ENCODE measurements around the gene CFAP44.
A peak's percentile ranks its signal among the peaks of the same experiment; 100 is the strongest.
"Not testable (repeated sequence)": the region's sequence is repeated elsewhere in the genome, so short reads cannot be mapped to it uniquely, and the experiment has no call there.

Gene CFAP44, protein sequence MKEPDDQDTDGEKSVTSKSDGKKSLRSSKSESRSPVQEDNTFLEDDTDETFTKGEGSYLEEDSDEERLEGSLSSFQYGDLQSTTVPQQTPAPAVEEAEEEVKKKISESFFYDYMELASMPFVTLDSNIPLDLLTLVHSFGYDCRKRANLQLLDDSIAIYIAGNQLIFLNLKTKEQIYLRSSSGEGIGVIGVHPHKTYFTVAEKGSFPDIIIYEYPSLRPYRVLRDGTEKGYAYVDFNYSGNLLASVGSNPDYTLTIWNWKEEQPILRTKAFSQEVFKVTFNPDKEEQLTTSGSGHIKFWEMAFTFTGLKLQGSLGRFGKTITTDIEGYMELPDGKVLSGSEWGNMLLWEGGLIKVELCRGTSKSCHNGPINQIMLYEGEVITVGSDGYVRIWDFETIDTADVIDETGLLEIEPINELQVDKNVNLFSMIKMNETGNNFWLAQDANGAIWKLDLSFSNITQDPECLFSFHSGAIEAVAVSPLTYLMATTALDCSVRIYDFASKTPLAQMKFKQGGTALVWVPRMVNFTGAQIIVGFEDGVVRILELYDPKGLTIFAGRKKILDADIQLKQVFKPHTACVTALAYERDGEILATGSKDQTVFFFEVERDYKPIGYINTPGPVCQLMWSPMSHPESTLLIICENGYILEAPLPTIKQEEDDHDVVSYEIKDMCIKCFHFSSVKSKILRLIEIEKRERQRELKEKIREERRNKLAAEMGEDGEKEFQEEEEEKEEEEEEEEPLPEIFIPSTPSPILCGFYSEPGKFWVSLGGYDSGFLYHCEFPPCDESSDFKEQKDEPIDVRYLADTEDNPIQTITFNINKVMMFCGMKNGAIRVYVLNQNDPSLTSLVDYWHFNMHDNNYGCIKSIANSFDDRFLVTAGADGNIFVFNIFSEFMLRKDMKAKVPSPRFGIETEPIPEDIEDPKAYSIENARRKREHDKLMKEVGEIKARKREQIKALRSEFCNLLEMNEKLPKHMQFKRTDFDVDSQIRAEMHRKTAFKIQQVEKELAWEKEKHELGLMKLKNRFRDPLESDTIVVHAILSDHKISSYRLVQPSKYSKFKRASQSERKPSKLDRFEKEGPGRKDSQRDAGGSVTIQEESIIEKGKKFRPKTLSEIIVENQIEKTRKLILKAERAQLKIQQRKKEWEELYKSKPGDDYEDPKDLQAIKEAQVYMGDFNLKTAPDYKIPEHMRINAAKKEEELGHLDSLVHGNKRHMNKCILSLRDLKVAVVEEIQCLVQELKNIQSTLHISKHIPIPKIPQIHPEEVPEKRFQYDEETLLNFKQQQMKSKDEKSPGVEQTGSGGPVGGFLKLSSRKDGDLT (N-terminal part only)

DNA sequence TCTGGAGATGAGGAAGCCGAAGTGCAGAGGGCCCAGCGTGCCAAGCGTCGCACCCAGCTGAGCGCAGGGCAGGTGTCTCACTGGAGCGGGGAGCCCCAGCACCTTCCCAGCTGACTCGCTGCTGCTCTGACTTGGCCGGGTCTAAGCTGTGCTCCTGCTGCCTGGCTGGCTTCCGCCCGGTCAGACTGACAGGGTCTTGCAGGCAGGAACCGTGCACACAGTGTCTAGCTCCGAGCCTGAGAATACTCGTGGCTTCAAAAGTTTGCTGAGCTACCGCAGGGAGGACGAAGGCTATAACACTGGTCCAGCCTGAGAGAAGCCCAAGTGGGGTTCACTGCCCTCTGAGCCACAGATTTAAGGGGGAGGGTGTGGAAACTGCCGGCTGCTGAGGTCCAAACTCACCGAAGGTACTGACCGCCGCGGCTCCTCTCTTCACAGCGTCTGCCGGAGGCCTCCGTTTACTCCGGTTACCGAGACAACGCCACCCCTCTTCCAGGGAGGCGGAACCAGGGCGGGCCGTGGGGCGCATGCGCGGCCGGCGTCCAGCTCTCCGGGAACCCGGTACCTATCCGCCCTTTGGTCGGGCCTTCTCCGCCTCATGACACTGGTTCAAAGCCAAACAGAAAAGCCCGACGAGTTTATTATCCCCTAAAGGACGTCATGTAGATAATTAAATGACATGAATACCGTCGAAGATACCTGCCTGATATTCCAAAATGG is at the start of gene CFAP44:
Gene CFAP44 (minus strand): TSS at position 443 of the 720 bp plus-strand sequence. CDS start 7,829 bp downstream, outside the sequence.
- DNase-seq: peak; percentile 64

- peak; percentile 36 for DNase-seq
Observed at GRCh38 chr3:113485161-113485609, 43.9 kb upstream of the CFAP44 start.

- no peak for DNase-seq
Observed at GRCh38 chr3:113468539-113468938, 27.2 kb upstream of the CFAP44 start.

- no peak for DNase-seq
Observed at GRCh38 chr3:113461488-113461887, 20.2 kb upstream of the CFAP44 start.

DNA sequence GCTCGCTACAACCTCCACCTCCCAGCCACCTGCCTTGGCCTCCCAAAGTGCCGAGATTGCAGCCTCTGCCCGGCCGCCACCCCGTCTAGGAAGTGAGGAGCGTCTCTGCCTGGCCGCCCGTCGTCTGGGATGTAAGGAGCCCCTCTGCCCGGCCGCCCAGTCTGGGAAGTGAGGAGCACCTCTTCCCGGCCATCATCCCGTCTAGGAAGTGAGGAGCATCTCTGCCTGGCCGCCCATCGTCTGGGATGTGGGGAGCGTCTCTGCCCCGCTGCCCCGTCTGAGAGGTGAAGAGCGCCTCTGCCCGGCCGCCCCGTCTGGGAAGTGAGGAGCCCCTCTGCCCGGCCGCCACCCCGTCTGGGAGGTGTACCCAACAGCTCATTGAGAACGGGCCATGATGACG is 17.3 kb upstream of the CFAP44 start:
- not testable (repeated sequence) for DNase-seq

DNA sequence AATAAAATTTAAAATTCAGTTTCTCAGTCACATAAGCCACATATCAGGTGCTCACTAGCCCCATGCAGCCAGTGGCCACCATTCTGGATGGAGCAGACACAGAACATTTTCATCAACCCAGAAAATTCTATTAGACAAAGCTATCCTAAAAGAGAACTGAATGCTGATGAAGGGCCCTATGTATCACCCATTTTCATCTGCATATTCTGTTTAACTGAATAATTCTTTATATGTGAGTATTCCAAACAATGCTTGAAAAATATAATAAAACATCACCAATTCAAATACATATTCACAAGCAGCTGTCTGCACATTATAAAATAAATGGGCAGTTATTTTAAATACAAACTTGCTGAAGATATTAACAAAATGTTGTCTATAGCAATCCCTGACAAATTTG is 14.2 kb upstream of the CFAP44 start:
- no peak for DNase-seq

DNA sequence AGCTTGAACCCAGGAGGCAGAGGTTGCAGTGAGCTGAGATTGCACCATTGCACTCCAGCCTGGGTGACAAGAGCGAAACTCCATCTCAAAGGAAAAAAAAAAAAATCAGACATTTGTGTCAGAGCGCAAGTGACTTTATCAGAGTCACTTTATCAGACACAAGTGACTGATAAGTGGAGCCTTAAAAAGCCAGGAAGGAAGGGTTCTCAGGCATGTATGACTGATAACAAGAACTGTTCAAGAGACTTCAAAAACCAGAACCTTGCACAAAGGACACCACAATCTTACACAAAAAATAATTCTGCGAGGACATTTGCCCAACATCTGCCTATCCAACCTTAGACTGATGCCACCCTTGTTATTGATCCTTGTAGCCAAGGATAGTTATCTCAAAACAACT is 13.3 kb upstream of the CFAP44 start:
- DNase-seq: no peak

- no peak for DNase-seq
Observed at GRCh38 chr3:113454057-113454456, 12.8 kb upstream of the CFAP44 start.

GRCh38 chr3:113450911-113451310 is 9.6 kb upstream of the CFAP44 start:
- no peak for DNase-seq

- DNase-seq: no peak
Observed at GRCh38 chr3:113439606-113440005, 1.7 kb downstream of the CFAP44 start.

GRCh38 chr3:113438224-113438623 is 3.1 kb downstream of the CFAP44 start:
- DNase-seq: no peak

GRCh38 chr3:113437411-113437810 is 3.9 kb downstream of the CFAP44 start:
- DNase-seq: no peak

DNA sequence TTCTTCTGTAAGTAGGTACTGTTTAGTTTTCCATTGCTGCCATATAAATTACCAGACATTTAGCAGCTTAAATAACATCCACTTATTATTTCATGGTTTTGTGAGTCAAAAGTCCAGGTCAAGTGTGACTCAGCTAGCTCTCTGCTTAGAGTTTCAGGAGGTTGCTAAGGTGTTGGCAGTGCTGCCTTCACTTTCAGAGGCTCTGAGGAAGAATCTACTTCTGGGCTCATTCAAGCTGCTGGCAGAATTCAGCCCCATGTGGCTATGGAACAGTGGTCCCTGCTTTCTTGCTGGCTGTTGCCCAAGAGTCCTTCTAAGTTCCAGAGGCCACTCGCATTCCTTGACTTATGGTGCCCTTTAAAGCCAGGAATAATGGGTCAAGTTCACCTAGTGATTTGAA is 4.5 kb downstream of the CFAP44 start:
- DNase-seq: no peak

DNA sequence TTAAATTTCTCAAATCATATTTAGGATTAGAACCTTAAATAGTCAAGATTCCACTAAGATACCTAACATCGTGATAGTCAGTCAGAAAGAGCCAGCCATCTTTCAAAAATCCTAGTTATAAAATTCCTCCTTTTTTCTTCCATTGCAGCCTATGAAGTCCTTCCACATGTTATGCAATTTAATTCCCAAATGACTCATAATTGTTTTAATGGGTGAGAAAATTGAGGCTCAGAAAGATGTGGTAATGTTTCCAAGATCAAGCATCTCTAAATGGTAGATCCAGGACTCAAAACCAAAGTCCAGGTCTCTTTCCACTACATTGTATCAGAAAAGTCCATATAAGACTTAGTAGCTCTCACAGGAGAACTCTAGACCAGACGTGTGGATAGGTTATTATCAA is 9.5 kb downstream of the CFAP44 start:
- DNase-seq: no peak

GRCh38 chr3:113428581-113428980 is 12.7 kb downstream of the CFAP44 start:
- no peak for DNase-seq

DNA sequence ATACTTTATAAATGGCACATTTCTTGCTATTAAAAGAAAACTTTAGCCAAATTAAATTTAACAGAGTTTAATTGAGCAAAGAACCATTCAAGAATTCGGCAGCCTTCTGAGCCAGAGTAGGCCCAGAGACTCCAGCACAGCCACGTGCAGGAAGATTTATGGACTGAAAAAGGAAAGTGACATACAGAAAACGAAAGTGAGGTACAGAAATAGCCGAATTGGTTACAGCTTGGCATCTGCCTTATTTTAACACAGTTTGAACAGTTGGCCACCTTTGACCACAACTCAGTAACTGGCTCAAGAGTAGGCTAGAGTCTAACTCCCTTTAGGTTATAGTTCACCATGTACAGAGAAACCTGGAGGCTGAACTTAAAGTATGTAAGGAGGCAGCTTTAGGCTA is 17.6 kb downstream of the CFAP44 start:
- DNase-seq: no peak

- no peak for DNase-seq
Observed at GRCh38 chr3:113421082-113421481, 20.2 kb downstream of the CFAP44 start.

DNA sequence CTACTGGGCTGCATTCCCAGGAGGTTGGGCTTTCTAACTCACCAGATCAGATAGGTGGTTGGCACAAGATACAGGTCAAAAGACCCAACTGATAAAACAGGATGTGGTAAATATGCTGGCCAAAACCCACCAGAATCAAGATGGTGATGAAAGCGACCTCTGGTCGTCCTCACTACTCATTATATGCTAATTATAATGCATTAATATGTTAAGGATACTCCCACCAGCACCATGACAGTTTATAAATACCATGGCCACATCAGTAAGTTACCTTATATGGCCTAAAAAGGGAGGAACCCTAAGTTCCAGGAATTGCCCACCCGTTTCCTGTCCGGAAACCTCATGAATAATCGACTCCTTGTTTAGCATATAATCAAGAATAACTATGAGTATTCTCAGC is 31.6 kb downstream of the CFAP44 start:
- DNase-seq: no peak

GRCh38 chr3:113405180-113405579 is 36.1 kb downstream of the CFAP44 start:
- no peak for DNase-seq

GRCh38 chr3:113404637-113405036 is 36.7 kb downstream of the CFAP44 start:
- DNase-seq: no peak

Measured in CD4-positive, alpha-beta T cell treated with Interleukin-6 for 4 hours (primary cell).